ENCODE data around the gene OVCH2. TPM values are rescaled to one million over a fixed set of nuclear protein-coding genes. Genes with fewer than 3 reads are reported as not detected.
A peak's percentile ranks its signal among the peaks of the same experiment; 100 is the strongest.

The OVCH2 gene
- total and polyA plus RNA-seq, 12 donors = not detected

GRCh38 chr11:7675631-7676030, 30.6 kb downstream of the OVCH2 start:
- Histone ChIP-seq H3K4me3 (no peak overlapping the region), H3K36me3 (replicated peaks in 1 of 2) (no peaks in the 10 kb centered on the region), H3K4me1 (replicated peaks in 1 of 2) (peaks cover 6 to 15% of the 10 kb centered on the region in 2 donors), H3K27ac (no peak overlapping the region), H3K9me3 (replicated peaks in 1 of 3) (no peaks in the 10 kb centered on the region), H3K27me3 (no peaks in the 10 kb centered on the region)
- WGBS, 4 donors = 72 to 95% (median 87%) methylated on average over 3 of the region's 3 CpGs
- intact Hi-C loops (cut with DNase I) = no loop called here
- TF ChIP-seq POLR2A (IDR thresholded peaks at IDR 0.05) (no peak), CTCF (IDR thresholded peaks at IDR 0.05) (no peak)
- DNase-seq = no peak

- peak in 1 of 7 donors; percentile 17 for DNase-seq
- H3K27me3 ChIP-seq = no peaks in the 10 kb centered on the region
- no peaks in the 10 kb centered on the region for H3K36me3 ChIP-seq (replicated peaks in 1 of 2)
- H3K4me1 ChIP-seq (replicated peaks in 1 of 2) = peaks cover 6 to 15% of the 10 kb centered on the region in 2 donors
- peak overlapping the region in 2 of 4 donors; percentile 7 to 55 for H3K4me3 ChIP-seq
- H3K27ac ChIP-seq = peak overlapping the region in 1 of 5 donors; percentile 7
- intact Hi-C loops (cut with DNase I) = loop anchor here in 1 of 2 donors (5.0 kb wide), 1 partner anchor 102 kb away; no protein-coding TSS in a partner anchor
- TF ChIP-seq CTCF (IDR thresholded peaks at IDR 0.05) = no peak
- no peak for TF ChIP-seq POLR2A (IDR thresholded peaks at IDR 0.05)
- no peaks in the 10 kb centered on the region for H3K9me3 ChIP-seq (replicated peaks in 1 of 3)
- 9 to 58% (median 17%) methylated on average over 4 to 72 of the region's 72 CpGs for WGBS, 4 donors
Observed at GRCh38 chr11:7673724-7674434, 32.4 kb downstream of the OVCH2 start.

GRCh38 chr11:7672960-7673723, 33.1 kb downstream of the OVCH2 start, which contains the start of gene CYB5R2:
TSS of gene CYB5R2 (minus strand) at chr11:7673500. CDS start at chr11:7672825, 675 bp downstream.
- Histone ChIP-seq H3K36me3 (replicated peaks in 1 of 2) (no peaks in the 10 kb centered on the region), H3K27me3 (no peaks in the 10 kb centered on the region), H3K4me3 (peak within 1 kb of the TSS in 2 of 4 donors; percentile 7 to 55), H3K4me1 (replicated peaks in 1 of 2) (peaks cover 6 to 15% of the 10 kb centered on the region in 2 donors), H3K27ac (peak within 1 kb of the TSS in 1 of 5 donors; percentile 7), H3K9me3 (replicated peaks in 1 of 3) (no peaks in the 10 kb centered on the region)
- TF ChIP-seq POLR2A (IDR thresholded peaks at IDR 0.05) = no peak
- TF ChIP-seq CTCF (IDR thresholded peaks at IDR 0.05) = no peak
- WGBS, 4 donors = 3 to 79% (median 12%) methylated on average over 2 to 40 of the region's 40 CpGs
- peak; percentile 42 to 68 (median 59) for DNase-seq
- intact Hi-C loops (cut with DNase I) = loop anchor here in 1 of 2 donors (5.0 kb wide), 1 partner anchor 101 kb away; no protein-coding TSS in a partner anchor

GRCh38 chr11:7672276-7672959, 33.9 kb downstream of the OVCH2 start:
- intact Hi-C loops (cut with DNase I) = loop anchor here in 1 of 2 donors (5.0 kb wide), 1 partner anchor 100 kb away; no protein-coding TSS in a partner anchor
- 88 to 92% (median 90%) methylated on average over 8 to 16 of the region's 16 CpGs for WGBS, 4 donors
- TF ChIP-seq POLR2A (IDR thresholded peaks at IDR 0.05) (no peak), CTCF (IDR thresholded peaks at IDR 0.05) (no peak)
- H3K36me3 ChIP-seq (replicated peaks in 1 of 2) = no peaks in the 10 kb centered on the region
- no peak for DNase-seq
- no peak overlapping the region for H3K27ac ChIP-seq
- H3K4me1 ChIP-seq (replicated peaks in 1 of 2) = peaks cover 6 to 15% of the 10 kb centered on the region in 2 donors
- H3K4me3 ChIP-seq = no peak overlapping the region
- no peaks in the 10 kb centered on the region for H3K27me3 ChIP-seq
- H3K9me3 ChIP-seq (replicated peaks in 1 of 3) = no peaks in the 10 kb centered on the region

All from adrenal gland (tissue), 12 donors.